Measurements from ENCODE around the gene CNTN1. TPM values are rescaled to one million over a fixed set of nuclear protein-coding genes. Genes with fewer than 3 reads are reported as not detected.

CNTN1 gene
- total and polyA plus RNA-seq, 2 of the 4 experiments (the other 2 are of a cell fraction), result 0.10 to 0.18 TPM

- no TSS peak for BruUV-seq (replicated peaks)
- Histone ChIP-seq H2BK5ac (ENCODE audit: low read depth, low read length, poor library complexity, severe bottlenecking) (no peak overlapping the region), H2AK9ac (replicated peaks; ENCODE audit: low read depth, low read length, poor library complexity) (no peak overlapping the region), H3K79me1 (ENCODE audit: low read depth in 1 of 2, low read length in 2 of 2) (no peaks in the 10 kb centered on the region), H3K4ac (ENCODE audit: low read depth, low read length) (no peak overlapping the region), H3K9me1 (ENCODE audit: insufficient read depth, low read length) (no peaks in the 10 kb centered on the region), H4K8ac (ENCODE audit: low read depth in 2 of 2, low read length in 2 of 2) (no peak overlapping the region), H3K56ac (ENCODE audit: extremely low read depth, insufficient read depth, low read length) (no peak overlapping the region), H4K5ac (ENCODE audit: low read depth, low read length) (no peak overlapping the region), H3K23ac (ENCODE audit: low read depth, low read length) (no peak overlapping the region), H3K9me3 (ENCODE audit: control insufficient read depth, insufficient read depth, low read length) (no peaks in the 10 kb centered on the region), H3K18ac (ENCODE audit: low read depth, low read length) (no peak overlapping the region), H2AK5ac (ENCODE audit: low read depth, low read length) (no peak overlapping the region), H2BK20ac (ENCODE audit: low read depth, low read length) (no peak overlapping the region), H4K91ac (ENCODE audit: insufficient read depth, low read depth, low read length) (no peak overlapping the region), H2BK15ac (ENCODE audit: low read depth, low read length) (no peak overlapping the region), H3K4me3 (ENCODE audit: insufficient read depth, low read depth, low read length) (no peak overlapping the region), H3K36me3 (ENCODE audit: control insufficient read depth, insufficient read depth, low read length) (no peaks in the 10 kb centered on the region), H3K27me3 (ENCODE audit: control insufficient read depth, insufficient read depth, low read length) (no peaks in the 10 kb centered on the region), H3K4me1 (ENCODE audit: control insufficient read depth, insufficient read depth, low read length) (no peaks in the 10 kb centered on the region), H3K14ac (replicated peaks; ENCODE audit: low read depth, low read length) (no peak overlapping the region), H2AFZ (replicated peaks; ENCODE audit: low read length, poor library complexity) (no peak overlapping the region), H3K9ac (ENCODE audit: low read depth, low read length) (no peak overlapping the region), H3K4me2 (ENCODE audit: low read depth, low read length) (no peak overlapping the region), H2BK120ac (ENCODE audit: low read depth, low read length) (no peak overlapping the region), H4K20me1 (ENCODE audit: insufficient read depth, low read length) (no peaks in the 10 kb centered on the region), H3K27ac (ENCODE audit: insufficient read depth, low read length) (no peak overlapping the region)
- no peak for TF ChIP-seq CEBPB (IDR thresholded peaks at IDR 0.05; ENCODE audit: low read depth, low read length)
- TF ChIP-seq USF2 (IDR thresholded peaks at IDR 0.05; ENCODE audit: low read depth, low read length), result no peak
- TF ChIP-seq CTCF (conservative IDR thresholded peaks at IDR 0.05; ENCODE audit: low read depth, low read length), result no peak
- no peak for TF ChIP-seq RFX5 (IDR thresholded peaks at IDR 0.05; ENCODE audit: low read depth, low read length)
- no peak for TF ChIP-seq NFE2L2 (IDR thresholded peaks at IDR 0.05; ENCODE audit: low read depth, low read length)
- TF ChIP-seq MXI1 (IDR thresholded peaks at IDR 0.05; ENCODE audit: borderline replicate concordance, low read depth, low read length), result no peak
- no peak for TF ChIP-seq RAD21 (IDR thresholded peaks at IDR 0.05; ENCODE audit: low read length)
- TF ChIP-seq POLR2A (IDR thresholded peaks at IDR 0.05; ENCODE audit: low read depth, low read length), result no peak
- TF ChIP-seq FOS (IDR thresholded peaks at IDR 0.05; ENCODE audit: low read depth, low read length), result no peak
- no peak for TF ChIP-seq MAFK (IDR thresholded peaks at IDR 0.05; ENCODE audit: low read depth, low read length)
- TF ChIP-seq CHD1 (IDR thresholded peaks at IDR 0.05; ENCODE audit: low read depth, low read length), result no peak
- TF ChIP-seq RCOR1 (IDR thresholded peaks at IDR 0.05; ENCODE audit: insufficient replicate concordance, low read length), result no peak
- no peak for TF ChIP-seq ELK1 (IDR thresholded peaks at IDR 0.05; ENCODE audit: borderline replicate concordance, low read depth, low read length)
- no peak for TF ChIP-seq SMC3 (IDR thresholded peaks at IDR 0.05; ENCODE audit: low read depth, low read length)
- in situ Hi-C loops (cut with MboI; ENCODE audit: low sequenced_read_pairs), result no loop called here
- ATAC-seq (ENCODE audit: low read depth), result no peak
- dilution Hi-C loops (cut with HindIII; ENCODE audit: low sequenced_read_pairs, unreplicated experiment), result no loop called here
- DNase-seq, result no peak
- ChIA-PET CTCF (no interaction called here), POLR2A (ENCODE audit: unreplicated experiment) (no interaction called here)
- intact Hi-C loops (cut with micrococcal nuclease), result no loop called here
Observed at GRCh38 chr12:40794087-40794486, 101.8 kb downstream of the CNTN1 start.

All from IMR-90 (cell line).